Measurements from ENCODE around the gene RORC.

RORC gene

DNA sequence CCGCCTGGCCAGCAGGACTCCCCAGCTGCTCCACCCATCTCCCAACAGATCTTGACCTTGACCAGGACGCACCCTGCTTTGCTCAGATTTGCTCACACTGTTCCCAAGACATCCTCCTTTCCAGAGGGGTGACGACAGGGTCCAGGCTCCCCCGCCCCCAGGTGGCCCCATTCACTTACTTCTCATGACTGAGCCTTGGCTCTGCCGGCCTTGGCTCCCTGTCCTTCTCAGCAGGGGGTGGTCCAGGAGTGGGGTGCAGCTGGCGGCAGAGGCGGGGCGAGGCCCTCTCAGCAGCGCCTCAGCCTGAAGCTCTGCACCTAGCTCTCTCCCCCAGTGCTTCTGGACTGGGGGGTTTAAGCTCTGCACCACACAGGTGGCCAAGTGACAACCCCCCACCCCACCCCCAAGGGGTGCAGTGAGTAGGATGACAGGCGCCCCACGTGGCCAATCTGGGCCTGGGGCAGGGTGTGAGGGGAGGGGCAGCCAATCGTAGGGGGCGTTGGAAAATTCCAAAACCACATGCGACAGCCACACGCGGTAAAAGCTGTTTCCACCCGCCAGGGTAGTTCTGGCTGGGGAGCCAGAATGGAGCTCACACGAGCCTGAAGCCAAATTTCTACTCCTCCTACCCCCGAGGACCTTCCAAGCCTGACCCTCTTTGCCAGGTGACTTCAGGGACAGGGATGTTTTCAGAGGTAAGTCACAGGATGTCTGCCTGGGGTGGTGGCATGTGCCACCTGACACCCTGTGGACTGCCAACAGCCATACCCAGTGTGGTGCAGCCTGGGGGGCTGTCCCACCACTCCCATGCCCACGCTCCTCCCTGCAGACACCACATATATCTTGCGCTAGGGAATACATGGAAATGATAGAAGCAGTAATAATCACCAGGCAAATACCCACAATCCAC, 5.6 kb downstream of the RORC start:
- no peak for DNase-seq (ENCODE audit: low spot score)

DNA sequence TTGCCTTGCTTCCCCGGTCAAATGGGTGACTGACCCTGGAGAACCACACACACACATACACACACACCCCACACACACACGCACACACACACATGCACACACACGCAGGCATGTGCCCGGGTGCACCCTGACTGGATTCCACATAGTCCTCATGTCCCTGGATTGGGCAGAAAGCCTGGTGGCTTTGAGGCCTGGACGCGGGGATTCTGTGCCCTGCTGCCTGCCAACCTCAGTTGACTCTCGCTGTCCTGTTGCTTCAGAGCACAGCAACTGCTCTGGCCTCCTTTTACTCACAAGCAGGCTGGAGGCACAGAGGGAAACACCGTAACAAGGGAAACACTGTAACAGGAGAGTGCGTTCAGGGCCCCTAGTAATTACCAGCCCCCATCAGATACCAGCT, 6.4 kb downstream of the RORC start:
- no peak for DNase-seq (ENCODE audit: low spot score)

DNA sequence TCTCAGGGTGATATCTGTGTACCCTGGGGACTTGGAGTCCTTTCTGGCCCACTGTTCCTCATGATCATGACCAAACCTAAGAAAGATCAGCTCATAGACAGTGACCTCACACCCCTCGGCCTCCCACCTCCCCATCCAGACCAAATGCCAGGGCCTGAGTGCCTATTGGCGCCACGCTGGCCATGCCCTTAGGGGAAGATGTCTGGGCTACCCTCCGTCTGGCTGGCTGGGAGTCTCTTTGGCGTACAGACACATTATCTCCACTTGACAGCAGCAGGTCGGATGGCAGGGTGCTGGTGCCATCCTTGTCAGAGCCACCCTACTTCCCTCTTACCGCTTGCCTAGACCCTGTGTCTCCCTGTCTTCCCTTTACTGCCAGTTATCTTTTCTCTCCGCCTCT, 8.4 kb downstream of the RORC start:
- DNase-seq (ENCODE audit: low spot score) = no peak

DNA sequence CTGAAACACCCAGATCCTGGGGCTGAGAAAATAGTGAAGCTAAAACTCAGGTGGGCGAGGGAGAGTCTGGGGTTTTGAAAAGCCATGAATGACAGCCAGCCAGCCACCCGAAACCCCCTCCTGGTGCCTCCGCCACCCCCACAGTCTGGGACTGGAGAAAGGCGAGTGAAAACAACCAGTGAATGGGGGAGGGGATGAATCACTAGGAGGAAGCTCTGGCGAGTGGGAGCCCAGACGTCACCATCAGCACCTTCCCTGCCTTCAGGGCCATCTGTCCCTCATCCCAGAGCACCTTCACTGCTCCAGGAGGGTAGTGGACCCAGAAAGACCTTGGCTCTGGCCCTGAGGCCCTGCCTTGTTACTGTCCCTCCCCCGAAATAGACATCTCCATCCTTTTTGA, 9.2 kb downstream of the RORC start:
- no peak for DNase-seq (ENCODE audit: low spot score)

DNA sequence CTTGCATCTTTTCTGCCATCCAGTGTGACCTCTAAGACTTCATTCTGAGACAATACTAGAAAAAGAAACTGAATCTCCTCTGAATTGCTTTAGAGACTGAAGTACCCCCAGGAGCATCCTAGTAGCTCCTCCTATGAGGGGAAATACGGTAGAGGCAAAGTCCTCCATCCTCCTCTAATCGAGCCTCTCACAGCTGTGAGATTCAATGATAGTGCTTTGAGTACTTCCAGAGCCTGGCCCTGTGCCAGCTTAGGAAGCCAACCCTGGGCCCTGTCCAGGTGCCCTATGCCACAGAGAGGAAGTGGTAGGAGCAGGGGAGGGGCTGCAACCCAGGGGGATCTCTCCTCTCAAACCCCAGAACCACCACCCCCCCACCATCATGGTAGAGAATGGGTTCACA, 10.7 kb downstream of the RORC start:
- DNase-seq (ENCODE audit: low spot score) = no peak

DNA sequence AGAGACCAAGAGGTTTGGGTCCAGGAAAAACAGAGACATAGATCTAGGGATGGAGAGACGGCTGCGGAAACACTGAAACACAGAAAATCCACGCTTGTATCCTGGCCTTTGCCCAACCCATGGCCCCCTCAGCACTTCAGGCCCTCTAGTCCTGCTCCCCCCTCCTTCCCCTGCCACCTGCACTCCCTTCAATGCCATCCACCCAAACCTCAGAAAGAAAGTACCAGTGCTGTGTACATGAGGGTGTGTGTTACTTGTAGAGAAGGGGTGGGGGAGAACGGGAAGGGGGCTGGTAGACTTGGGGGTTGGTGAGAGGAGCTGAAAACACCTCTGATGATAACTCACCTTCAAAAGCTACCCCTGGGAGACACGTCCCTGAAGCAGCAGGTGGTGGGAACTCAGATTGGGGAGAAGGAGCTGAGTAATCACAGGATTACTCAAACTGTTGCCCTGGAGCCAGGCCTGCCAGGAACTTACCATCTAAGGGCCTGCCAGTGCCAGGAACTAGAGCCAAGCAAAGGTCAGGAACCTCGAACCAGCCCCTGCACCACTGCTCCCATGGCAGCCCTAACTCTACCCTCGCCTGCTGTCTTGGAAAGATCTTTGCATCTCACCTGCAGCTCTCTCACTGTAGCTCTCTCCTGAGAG, 11.5 kb downstream of the RORC start:
- DNase-seq (ENCODE audit: low spot score) = no peak

DNA sequence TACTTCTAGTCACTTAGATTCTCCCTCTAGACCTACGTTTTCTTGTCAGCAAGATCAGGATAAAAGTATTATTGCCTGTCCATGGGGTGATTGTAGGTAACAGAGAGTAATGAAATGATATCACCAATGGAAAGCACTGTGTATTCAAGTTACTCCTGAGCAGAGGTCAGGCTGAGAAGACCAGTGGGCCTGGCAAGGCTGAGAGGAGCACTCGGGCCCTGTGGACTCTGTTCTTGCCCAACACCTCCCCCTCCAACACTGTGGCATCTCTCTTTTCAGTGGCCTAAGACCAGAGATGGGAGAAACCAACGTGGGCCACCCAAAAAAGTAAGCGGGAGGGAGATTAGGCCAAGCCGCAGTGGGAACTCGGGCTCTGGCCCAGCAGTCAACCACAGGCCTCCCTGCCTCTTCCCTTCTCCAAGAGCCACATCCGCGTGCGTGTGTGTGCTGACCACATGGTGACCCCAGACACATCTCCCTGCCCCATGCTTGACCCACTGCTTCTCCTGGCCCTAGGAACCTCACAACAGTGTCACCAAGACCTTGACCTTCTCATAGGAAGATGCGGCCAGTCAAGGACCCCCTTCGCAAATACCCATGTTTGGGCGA, 12.3 kb downstream of the RORC start:
- no peak for DNase-seq (ENCODE audit: low spot score)

DNA sequence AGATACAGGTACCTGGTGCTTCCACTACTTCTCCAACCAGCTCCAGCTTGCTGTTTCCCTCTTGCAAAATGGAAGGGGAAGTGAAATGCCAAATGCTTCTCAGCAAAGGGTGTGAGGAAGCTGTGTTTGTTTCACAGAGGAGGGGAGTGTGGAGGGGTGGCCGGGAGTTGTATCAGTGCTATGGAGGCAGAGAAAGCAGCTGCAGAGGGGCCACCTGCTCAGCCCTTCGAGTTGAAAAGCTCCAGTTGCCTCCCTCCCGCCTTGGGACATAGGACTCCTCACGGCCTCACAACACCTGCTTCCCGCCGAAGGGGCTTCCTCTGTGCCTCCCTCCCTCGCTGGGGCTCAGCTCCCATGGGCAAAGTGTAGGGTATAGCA, 14.3 kb downstream of the RORC start:
- DNase-seq (ENCODE audit: low spot score) = no peak

DNA sequence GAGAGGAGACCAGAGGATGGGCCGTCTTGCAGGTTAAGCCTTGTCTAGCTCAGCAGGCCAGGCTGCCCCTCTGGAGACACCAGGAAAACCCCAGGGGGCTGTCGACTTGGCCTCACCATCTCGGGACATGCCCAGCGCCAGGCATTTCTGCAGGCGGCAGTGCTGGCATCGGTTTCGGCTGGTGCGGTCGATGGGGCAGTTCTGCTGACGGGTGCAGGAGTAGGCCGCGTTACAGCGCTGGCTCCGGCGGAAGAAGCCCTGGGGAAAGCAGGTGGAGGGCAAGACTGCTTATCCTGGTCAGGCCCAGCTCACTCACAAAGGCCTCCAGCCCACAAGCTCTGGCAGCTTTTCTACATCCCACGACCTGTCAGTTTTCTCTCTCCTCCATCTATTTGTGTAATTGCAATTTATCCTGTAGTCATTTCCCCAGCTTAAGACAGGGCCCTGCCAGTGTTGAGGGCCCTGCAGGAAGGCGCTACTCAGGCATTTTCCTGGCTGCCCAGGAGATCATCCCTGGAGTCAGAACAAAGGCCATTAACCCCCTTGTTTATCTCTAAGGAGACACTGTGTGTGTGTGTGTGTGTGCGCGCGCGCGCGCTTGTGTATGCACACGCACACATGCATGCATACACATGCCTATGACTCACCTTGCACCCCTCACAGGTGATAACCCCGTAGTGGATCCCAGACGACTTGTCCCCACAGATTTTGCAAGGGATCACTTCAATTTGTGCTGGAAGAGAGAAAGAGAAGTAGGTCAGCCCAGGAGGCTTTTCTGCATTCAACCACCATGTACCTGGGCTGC, 14.9 kb downstream of the RORC start:
- no peak for DNase-seq (ENCODE audit: low spot score)

DNA sequence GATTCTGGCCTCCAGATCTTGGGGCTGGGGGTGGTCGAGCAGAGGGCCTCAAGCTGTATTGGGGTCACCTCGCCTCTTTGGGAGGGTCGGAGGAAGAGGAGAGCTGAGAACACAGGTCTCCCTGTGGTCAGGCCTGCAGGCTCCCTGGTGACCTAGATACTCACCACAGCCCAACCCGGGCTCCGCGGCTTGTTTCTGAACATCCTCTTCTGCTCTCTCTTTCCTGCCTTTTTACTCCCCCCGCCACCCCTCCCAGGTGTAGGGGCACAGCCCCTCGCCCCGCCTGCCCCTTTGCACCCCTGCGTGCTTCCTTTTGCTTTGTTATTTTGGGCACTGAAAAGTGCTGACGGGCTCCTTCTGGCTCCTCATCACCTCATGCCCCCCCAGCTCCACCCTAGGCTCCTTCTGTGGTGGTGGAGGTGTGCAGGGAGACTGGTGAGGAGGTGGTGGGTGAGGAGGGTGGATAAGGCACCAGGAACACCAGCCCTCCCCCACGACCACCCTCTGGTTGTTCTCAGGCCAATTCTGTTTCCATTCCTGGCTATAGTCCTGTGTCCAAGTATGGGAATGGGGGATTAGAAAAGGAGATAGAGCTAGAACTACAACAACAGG, 15.8 kb downstream of the RORC start:
- no peak for DNase-seq (ENCODE audit: low spot score)

DNA sequence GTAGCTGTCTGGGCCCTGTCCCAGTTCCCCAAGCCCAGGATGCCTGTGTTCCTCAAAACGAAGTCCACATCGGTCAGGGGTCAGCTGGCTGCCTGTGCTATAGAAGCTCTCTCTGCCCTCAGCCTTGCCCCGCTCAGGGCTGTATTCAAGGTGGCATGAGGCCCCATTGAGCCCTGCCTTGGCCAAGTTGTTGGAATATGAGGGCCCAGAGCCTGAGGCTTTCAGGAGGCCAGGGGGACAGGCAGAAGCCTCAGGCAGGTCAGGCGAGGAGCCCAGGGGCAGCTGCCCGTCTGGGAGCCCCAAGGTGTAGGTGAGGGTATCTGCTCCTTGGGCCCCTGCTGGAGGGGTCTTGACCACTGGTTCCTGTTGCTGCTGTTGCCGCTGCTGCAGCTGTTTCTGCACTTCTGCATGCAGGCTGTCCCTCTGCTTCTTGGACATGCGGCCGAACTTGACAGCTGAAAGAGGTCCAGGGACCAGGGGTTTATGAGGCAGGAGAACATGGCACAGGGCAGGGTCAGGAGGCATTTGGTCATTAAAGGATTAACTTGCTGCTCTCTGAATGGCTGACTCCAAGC, 16.5 kb downstream of the RORC start:
- no peak for DNase-seq (ENCODE audit: low spot score)

DNA sequence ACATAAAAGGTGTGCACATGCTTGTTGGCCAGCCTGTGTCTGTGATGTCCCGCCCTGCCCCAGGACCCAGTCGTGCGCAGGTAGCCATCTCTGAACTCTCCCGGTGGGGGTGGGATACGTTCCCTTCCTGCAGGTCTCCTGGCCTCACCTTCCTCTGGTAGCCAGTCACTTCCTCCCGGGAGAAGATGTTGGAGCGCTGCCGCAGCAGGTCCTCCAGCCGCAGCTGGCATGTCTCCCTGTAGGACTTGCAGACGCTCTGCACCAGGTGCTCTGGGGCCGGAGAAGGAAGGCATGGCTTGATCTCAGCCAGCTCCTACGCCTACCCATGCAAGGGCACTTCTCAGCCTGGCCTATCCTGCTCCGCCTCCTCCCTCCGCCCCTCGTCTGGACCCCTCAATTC, 17.2 kb downstream of the RORC start:
- DNase-seq (ENCODE audit: low spot score) = no peak

DNA sequence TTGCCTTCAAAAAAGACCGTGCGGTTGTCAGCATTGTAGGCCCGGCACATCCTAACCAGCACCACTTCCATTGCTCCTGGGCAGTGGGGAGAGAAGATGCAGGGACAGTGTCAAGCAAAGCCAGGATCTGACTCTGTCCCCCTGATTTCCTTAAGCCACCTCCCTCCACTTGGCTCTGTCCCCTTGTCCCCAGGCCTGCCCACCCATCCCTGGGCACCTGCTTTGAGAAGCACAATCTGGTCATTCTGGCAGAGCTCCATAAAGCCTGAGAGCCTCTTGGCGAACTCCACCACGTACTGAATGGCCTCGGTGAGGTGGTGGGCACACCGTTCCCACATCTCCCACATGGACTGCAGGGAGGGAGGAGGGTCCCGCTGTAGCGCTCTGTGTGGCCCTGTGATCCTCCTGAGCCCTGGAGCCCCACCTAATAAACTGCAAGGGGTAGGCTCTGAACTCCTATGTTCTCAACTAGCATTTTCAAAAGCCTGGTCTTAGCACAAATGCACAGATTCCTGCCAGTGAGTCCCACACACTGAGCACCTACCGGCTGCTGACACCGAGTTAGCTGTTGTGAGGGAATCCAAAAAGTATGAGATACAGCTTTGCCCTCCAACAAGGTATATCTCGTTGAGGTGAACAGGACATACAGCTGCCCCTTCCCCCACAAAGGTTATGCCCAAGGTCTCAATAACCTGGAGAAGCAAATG, 18.2 kb downstream of the RORC start:
- no peak for DNase-seq (ENCODE audit: low spot score)

DNA sequence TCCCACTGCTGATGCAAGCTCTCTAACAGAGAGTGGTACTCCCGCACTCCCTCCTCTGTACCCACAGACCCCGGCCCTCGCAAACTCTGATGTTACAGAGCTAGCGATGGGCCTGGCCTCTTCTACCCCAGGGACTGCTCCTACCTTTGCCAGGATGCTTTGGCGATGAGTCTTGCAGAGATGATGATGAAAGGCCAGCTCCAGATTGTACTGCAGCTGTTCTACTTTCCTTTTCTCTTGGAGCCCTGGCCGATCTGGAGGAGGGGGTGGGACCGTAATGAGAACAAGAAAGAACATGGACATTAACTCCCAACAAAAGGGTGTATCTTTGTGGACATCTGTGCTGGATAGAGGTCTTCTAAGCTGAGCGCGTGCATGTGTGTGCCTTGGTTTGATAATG, 20.4 kb downstream of the RORC start:
- DNase-seq (ENCODE audit: low spot score) = no peak

DNA sequence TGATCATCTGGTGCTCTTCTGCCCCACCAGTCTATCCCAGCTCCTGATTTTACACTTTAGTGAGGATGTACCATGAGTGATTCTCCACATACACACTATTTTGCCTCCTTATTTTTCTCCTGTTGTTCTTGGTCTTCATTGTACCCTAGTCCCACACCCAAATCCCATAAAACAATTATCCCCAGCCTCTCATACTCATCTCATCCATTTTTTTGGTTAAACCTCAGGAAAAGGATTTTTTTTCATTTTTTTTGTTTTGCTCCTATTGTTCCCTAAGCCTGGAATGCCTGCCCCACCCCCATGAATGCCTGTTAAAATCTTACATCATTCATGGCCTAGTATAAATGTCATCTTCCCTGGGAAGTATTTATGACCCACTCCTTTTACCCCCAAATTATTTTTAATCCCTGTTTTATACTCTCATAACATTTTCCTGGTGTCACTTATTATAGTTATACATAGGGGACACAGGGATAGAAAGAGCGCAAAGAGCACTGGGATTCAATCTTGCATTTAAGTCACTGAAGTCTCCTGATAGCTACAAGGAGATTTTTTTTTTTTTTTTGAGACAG, 21.5 kb downstream of the RORC start:
- DNase-seq (ENCODE audit: low spot score) = no peak

DNA sequence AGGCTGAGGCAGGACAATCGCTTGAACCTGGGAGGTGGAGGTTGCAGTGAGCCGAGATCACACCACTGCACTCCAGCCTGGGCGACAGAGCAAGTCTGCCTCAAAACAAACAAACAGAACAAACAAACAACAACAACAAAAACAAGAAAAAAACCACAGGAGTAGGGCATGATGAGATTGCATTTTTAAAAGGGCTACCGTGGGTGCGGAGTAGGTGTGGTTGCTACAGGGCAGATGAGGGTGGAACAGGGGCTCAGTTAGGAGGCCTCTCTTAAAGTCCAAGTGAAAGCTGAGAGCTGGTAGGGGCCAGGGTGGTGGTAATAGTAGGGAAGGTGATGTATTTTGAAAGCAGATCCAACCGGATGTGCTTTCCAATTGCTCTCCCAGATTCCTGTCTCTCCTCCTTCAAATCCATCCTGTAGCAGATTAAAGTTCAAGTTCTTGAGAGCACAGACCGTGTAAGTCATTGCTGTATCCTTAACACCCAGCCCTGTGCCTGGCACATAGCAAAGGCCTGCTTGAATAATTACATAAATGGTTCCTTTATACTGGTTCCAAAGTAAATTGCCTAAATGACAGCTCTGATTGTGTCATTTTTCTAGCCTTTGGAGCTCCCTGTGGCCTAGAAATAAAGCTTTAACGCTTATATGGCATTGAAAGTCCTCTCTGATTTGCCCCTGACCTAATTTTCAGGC, 22.2 kb downstream of the RORC start:
- no peak for DNase-seq (ENCODE audit: low spot score)

DNA sequence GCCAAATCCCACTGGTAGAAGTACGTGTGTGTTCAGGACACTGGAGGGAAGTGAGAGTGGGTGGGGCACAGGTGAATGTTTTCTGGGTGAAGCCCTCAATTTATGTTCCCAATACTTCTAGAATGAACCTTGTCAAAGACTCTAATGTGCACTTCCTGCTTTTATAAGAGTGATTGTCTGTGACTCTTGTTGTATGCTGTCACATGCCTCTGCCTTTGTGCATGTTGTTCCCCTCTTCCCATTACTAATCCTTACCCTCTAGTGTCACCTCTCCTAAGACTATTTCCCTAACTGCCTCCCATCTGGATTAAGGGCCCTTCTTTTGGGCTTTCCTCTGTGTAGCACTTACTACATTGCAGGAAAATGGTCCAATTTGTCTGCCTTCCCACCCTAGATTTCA, 23.8 kb downstream of the RORC start:
- no peak for DNase-seq (ENCODE audit: low spot score)

DNA sequence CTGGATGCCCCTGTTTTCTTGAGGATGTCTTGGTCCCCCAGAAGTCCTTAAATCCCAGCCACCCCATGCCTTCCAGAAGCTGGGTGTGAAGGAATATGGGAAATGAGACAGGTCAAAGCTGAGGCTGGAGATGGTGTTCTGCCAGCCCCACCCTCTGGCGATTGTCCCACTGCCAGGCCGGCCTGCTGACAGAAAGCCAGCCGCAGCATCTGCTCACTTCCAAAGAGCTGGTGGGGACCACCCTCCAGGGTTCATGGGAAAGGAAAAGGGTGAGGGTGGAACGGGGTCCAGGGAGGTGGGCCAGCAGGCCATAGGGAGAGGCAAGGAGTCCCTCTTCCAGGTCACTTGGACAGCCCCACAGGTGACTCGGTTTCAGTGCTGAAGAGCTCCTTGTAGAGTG, 24.5 kb downstream of the RORC start:
- DNase-seq (ENCODE audit: low spot score) = no peak

DNA sequence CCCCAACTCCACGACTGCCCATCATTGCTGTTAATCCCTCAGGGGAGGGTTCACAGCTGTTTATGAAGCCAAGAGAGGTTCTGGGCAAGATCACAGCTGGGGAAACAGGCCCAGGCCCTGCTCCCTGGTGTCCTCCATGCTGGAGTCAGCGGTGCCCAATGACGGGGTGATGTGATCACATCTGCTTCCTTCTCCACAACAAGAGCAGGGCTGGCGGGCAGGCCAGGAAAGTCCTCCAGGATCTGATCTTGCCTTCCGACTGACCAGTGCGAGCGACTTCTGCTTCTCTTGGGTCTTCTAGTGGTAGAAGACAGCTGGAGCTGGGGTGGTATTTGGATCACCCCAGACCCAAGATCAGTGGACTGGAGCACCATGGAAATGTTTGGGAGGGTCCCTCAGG, 25.4 kb downstream of the RORC start:
- no peak for DNase-seq (ENCODE audit: low spot score)

Data from hematopoietic multipotent progenitor cell treated with erythropoietin and hydrocortisone succinate and interleukin-3 and kit ligand, for 15 days (in vitro differentiated cells).